ENCODE data around the gene SLIRP.
A peak's percentile ranks its signal among the peaks of the same experiment; 100 is the strongest.
"Not testable (repeated sequence)": the region's sequence is repeated elsewhere in the genome, so short reads cannot be mapped to it uniquely, and the experiment has no call there.

Gene SLIRP

DNA sequence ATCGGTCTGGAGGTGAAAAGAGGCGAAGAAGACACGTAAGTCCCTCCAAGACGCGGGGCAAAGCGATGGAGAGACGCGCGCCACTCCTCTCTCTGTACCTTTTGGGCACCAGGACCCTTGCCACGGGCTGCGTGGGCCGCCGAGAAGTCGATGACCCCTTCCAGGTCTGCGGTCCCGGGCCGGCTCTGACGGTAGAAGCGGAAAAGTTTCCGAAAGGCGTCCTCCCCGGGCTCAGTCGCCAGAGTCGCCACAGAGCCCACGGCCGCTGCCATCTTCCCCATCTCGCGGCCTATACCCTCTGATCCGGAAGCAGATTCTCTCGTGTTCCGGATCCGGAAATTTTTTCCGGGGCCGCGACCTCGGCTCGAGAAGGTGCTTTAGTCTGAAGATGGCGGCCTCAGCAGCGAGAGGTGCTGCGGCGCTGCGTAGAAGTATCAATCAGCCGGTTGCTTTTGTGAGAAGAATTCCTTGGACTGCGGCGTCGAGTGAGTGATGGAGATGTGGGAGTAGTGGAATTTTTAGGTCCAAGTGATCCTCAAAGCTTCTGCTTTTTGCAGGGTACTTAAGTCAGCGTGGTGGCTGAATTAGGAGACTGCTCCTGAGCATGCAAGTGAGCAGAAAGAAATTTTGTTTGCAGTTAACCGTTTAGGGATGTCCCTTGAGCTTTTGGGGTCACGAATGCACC is at the start of gene SLIRP, which contains the start of gene ALKBH1:
TSS of gene SLIRP (plus strand) at position 380 of the 685 bp plus-strand sequence. CDS start at position 389, 9 bp downstream.
TSS of gene ALKBH1 (minus strand) at position 300 of the 685 bp plus-strand sequence. CDS start at position 281, 19 bp downstream.
- peak; percentile 59 for DNase-seq (ENCODE audit: low read depth)

DNA sequence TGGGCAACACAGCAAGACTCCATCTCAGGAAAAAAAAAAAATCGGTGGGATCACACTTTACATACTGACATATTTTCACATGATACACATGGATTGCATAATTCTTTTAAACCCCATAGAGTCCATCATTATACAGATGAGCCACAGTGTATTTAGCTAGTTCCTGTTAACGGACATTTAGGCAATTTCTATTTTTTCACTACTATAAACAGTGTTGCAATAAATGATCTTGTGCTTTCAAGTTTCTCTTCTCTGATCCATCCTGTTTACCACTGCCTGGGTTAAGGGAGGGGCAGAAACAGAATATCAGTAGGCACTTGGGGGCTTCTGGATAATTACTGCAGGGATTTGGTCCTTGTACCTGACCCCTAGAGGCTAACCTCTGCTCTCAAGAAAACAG is 48.1 kb upstream of the SLIRP start:
- no peak for DNase-seq (ENCODE audit: low read depth)

- no peak for DNase-seq (ENCODE audit: low read depth)
Observed at GRCh38 chr14:77660754-77661153, 47.1 kb upstream of the SLIRP start.

- not testable (repeated sequence) for DNase-seq (ENCODE audit: low read depth)
Observed at GRCh38 chr14:77661562-77661961, 46.3 kb upstream of the SLIRP start.

DNA sequence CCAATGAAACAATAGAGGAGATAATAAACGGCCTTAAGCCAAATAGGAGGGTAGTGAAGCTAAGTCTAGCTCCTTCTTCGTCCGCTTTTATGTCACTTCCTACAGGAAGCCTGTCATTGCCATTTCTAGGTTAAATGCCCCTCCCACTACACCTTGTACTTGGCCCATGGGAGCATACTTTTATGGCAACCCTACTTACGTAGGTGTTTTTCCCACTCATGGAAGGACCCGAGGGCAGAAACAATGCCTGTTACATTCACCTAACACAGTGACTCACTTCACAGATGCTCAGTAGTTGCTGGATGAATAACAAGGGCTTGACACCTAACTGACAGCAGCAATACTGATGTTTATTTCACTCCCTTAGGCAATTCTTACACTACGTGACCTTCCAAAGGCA is 44.6 kb upstream of the SLIRP start:
- DNase-seq (ENCODE audit: low read depth): no peak

- DNase-seq (ENCODE audit: low read depth): no peak
Observed at GRCh38 chr14:77667331-77667730, 40.6 kb upstream of the SLIRP start.

DNA sequence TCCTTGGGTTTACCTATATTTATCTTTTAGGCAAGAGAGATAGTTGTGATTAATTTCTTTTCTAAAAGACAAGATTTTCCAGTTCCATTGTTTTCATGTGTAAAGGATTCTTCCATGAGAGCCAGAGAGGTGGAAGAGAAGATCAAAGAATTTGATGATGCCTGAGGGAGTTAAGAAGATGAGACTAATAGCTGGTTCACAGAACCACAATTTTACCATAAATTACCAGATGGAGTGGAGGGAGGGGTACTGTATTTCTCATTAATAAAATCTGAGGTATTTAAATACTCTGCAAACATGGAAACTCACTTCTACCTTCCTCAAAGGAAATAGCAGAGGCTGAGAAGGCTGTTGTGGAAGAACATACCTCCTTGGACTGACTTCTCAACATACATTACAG is 34.7 kb upstream of the SLIRP start:
- DNase-seq (ENCODE audit: low read depth): no peak

GRCh38 chr14:77674931-77675330 is 33.0 kb upstream of the SLIRP start:
- no peak for DNase-seq (ENCODE audit: low read depth)

DNA sequence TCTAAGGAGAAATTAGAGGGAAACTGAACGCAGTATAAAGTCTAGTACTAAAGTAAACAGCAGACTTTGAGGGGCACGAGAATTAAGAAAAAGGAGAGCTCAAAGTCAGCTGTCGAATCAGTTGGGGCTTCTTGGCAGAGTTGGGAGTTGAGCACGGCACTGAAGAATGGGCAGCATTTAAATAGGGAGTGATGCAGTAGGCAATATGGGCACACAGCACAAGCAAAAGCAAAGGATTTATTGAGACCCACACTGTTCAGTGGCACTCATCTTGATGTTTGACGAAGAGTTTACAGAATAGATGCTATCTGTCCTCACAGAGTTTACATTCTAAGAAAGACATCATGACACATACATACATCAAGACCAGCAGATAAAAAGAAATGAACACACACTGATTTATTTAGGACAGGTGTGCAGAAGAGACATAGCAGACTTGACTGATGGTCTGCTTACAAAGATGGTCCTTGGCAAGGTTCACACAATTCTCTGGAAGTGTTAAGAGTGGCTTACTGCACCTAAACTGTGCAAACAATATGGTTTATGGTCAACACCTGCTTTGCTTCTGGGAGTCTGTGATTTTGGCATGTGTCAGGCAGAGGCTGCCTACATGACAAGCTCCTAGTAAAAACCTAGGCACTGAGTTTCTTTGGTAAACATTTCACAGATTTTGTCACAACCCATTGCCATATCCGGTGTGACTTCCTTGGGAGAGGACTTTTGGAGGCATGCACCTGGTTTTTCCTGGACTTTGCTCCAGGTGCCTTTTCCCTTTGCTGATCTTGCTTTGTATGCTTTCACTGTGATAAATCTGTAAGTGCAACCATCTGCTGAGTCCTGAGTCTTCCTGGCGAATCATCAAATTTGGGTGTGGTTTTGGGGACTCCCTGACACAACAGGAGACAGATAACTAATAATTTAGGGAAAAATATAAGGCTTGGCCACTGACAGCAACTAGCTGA is 26.4 kb upstream of the SLIRP start:
- DNase-seq (ENCODE audit: low read depth): no peak

DNA sequence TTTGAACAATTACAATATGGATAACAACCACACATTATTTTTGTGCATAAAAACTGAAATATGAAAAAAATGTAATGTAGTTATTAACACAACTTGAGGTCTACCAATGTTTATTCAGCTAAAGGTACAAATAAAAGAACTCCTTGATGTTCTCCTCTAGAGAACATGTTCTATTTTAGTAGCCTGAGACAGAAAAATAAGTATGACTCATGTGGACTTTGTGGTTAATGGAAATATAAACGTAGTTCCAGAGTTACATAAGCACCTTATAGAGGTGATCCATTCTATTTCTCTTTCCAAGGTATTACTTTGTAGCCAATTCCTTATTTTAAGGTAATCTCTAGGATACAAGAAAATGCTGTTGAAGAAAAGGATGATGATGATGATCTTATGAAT is 25.7 kb upstream of the SLIRP start:
- DNase-seq (ENCODE audit: low read depth): no peak

- DNase-seq (ENCODE audit: low read depth): no peak
Observed at GRCh38 chr14:77691259-77691658, 16.6 kb upstream of the SLIRP start.

- no peak for DNase-seq (ENCODE audit: low read depth)
Observed at GRCh38 chr14:77707355-77707723, 564 bp upstream of the SLIRP start.

- DNase-seq (ENCODE audit: low read depth): no peak
Observed at GRCh38 chr14:77708749-77709148, 846 bp downstream of the SLIRP start.

GRCh38 chr14:77709412-77709811 is 1.5 kb downstream of the SLIRP start:
- no peak for DNase-seq (ENCODE audit: low read depth)

GRCh38 chr14:77710364-77710763 is 2.5 kb downstream of the SLIRP start:
- no peak for DNase-seq (ENCODE audit: low read depth)

DNA sequence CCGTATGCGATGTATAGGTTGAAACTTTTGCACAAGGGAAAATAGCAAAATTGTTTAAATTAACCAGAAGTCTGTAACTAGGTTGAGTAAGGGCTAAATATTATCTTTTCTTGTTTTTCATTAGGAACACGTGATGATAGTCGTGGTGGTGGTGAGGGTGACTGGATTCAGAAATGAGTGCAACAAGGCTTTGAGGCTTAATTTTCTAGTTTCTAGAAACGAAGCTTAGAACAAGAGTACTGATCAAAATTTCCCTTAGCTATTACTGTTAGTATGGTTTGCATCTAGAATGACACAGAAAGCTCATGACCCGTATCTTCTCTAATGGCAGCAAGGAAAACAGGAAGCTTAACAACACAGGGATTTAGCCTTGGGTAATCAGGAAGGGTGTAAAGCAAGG is 7.0 kb downstream of the SLIRP start:
- DNase-seq (ENCODE audit: low read depth): no peak

DNA sequence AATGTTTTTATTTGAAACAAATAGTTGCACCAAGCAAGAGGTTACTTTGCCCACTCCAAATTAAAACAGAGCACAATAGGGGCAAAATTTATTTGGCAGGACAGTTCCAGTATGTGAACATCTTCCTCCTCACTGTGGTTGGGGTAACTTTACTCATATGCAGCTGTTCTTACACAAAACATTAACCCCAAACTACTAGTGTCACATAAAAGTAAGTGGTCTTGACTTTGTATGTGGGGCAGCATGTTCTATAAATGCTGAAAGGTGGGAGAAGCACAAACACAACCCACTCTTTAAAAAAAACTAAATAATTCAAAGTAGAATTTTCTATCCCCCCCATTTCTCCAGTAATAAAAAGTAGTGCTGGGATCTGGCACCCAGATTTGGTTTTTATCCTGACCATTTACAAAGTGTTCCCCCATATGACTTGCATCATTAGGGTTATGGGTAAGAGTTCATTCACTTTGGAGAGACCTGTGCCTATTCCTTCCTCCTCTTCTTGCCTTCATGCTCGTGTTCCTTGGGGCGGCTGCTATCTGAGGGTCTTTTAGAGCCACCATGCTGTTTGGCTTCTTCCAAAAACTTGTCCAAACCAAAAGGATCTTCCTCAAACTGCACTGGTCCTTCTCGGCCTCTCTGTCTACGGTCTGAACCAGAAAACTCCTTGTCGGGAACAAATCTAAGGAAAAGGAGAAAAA is 9.9 kb downstream of the SLIRP start:
- DNase-seq (ENCODE audit: low read depth): no peak

DNA sequence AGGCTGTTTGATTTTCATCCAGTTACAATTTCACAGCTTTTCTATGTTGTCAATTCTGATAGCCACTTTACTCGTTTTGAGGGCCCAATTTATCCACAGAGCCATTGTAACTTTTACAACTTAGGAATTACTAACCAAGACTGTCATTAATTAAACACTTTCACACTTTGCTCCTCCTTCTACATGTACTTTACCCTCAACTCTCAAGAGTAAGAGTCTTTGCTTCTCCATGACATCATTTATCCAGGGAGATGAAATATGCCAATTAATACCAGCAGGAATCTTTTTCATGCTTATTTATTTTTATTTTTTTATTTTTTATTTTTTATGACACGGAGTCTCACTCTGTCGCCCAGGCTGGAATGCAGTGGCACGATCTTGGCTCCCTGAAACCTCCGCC is 13.5 kb downstream of the SLIRP start:
- DNase-seq (ENCODE audit: low read depth): no peak

DNA sequence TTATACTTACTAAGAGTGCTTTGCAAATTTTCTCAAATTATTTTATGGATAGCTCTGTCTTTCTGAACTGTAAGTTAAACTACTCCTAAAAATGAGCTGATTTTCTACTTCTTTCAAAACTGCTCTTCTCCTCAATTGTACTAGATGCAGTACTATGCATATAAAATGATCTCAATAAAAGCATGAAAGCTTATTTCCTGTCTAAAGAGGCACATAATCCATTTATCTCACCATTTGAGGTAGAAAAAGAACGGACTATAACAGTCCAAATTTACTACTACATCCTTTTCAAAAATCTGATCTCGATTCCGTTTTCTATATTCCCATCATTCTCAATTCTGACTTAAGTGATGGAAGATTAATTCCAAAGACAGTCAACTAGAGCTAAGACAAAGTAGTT is 14.4 kb downstream of the SLIRP start:
- DNase-seq (ENCODE audit: low read depth): no peak

GRCh38 chr14:77730976-77731497 is 23.1 kb downstream of the SLIRP start:
- DNase-seq (ENCODE audit: low read depth): no peak

GRCh38 chr14:77738559-77739250 is 30.8 kb downstream of the SLIRP start:
- no peak for DNase-seq (ENCODE audit: low read depth)

DNA sequence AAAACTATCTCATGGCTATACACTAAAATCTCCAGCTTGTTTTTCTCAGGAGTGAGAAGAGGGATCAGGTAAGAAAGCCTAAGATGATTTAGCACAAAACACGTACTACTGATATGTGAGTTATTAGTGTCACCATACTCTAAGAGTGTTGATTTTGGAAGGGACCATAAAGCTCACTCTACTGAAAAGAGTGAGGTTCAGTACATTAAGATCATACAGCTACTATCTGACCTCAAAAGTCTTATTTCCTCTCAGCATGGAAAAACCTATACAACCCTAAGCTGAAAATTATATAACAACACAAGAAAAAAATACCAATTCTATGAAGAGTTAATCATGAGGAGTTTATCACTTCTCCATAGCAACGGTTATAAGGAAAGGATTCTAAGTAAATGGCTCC is 33.5 kb downstream of the SLIRP start:
- DNase-seq (ENCODE audit: low read depth): no peak

Measured in stimulated activated CD8-positive, alpha-beta memory T cell treated with anti-CD3 and anti-CD28 coated beads, Interleukin-15, amount 100 ng/mL, for 24 hours (primary cell).